ENCODE results near the gene PAX1. TPM values are rescaled to one million over a fixed set of nuclear protein-coding genes. Genes with fewer than 3 reads are reported as not detected.
A peak's percentile ranks its signal among the peaks of the same experiment; 100 is the strongest.

PAX1 gene
- total and polyA plus RNA-seq, 12 donors: not detected

GRCh38 chr20:21741266-21741665 lies 35.8 kb downstream of the PAX1 start:
- Histone ChIP-seq H3K27me3 (no peaks in the 10 kb centered on the region), H3K4me3 (no peak overlapping the region), H3K36me3 (no peaks in the 10 kb centered on the region), H3K9me3 (peaks cover 0 to 21% (median 0%) of the 10 kb centered on the region in 11 donors), H3K27ac (no peak overlapping the region), H3K4me1 (no peaks in the 10 kb centered on the region)
- intact Hi-C loops (cut with DNase I): no loop called here
- ATAC-seq (no peak), DNase-seq (no peak)
- TF ChIP-seq, protein P1, sequence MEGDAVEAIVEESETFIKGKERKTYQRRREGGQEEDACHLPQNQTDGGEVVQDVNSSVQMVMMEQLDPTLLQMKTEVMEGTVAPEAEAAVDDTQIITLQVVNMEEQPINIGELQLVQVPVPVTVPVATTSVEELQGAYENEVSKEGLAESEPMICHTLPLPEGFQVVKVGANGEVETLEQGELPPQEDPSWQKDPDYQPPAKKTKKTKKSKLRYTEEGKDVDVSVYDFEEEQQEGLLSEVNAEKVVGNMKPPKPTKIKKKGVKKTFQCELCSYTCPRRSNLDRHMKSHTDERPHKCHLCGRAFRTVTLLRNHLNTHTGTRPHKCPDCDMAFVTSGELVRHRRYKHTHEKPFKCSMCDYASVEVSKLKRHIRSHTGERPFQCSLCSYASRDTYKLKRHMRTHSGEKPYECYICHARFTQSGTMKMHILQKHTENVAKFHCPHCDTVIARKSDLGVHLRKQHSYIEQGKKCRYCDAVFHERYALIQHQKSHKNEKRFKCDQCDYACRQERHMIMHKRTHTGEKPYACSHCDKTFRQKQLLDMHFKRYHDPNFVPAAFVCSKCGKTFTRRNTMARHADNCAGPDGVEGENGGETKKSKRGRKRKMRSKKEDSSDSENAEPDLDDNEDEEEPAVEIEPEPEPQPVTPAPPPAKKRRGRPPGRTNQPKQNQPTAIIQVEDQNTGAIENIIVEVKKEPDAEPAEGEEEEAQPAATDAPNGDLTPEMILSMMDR (IDR thresholded peaks at IDR 0.05): no peak

GRCh38 chr20:21762646-21763045 lies 57.2 kb downstream of the PAX1 start:
- H3K36me3 ChIP-seq: no peaks in the 10 kb centered on the region
- ATAC-seq (no peak), DNase-seq (no peak)
- H3K4me1 ChIP-seq: no peaks in the 10 kb centered on the region
- H3K27ac ChIP-seq: no peak overlapping the region
- peaks cover 0 to 11% (median 0%) of the 10 kb centered on the region in 11 donors for H3K9me3 ChIP-seq
- H3K27me3 ChIP-seq: peaks cover 0 to 13% (median 7%) of the 10 kb centered on the region in 7 donors
- intact Hi-C loops (cut with DNase I): no loop called here
- no peak overlapping the region for H3K4me3 ChIP-seq
- 88 to 93% methylated on average over 2 of the region's 2 CpGs for WGBS, 2 donors
- TF ChIP-seq, protein P1 (IDR thresholded peaks at IDR 0.05): no peak

- Histone ChIP-seq H3K27me3 (peaks cover 0 to 26% (median 12%) of the 10 kb centered on the region in 7 donors), H3K36me3 (no peaks in the 10 kb centered on the region), H3K4me3 (no peak overlapping the region), H3K4me1 (no peaks in the 10 kb centered on the region), H3K9me3 (no peaks in the 10 kb centered on the region), H3K27ac (no peak overlapping the region)
- ATAC-seq (no peak), DNase-seq (no peak)
- 69 to 71% methylated on average over 10 of the region's 10 CpGs for WGBS, 2 donors
- TF ChIP-seq, protein P1 (IDR thresholded peaks at IDR 0.05): no peak
- intact Hi-C loops (cut with DNase I): no loop called here
Measured at GRCh38 chr20:21767200-21767738, 61.8 kb downstream of the PAX1 start.

GRCh38 chr20:21767739-21768223 lies 62.3 kb downstream of the PAX1 start:
- TF ChIP-seq, protein P1 (IDR thresholded peaks at IDR 0.05): peak in 4 of 9 donors; percentile 11 to 33 (median 23)
- ATAC-seq: no peak
- WGBS, 2 donors: 1 to 2% methylated on average over 22 of the region's 22 CpGs

More at GRCh38 chr20:21767739-21768223, 62.3 kb downstream of the PAX1 start:
- intact Hi-C loops (cut with DNase I): no loop called here
- no peak overlapping the region for H3K4me3 ChIP-seq
- no peak overlapping the region for H3K27ac ChIP-seq
- H3K4me1 ChIP-seq: no peaks in the 10 kb centered on the region
- no peaks in the 10 kb centered on the region for H3K9me3 ChIP-seq
- DNase-seq: no peak
- H3K36me3 ChIP-seq: no peaks in the 10 kb centered on the region
- peaks cover 0 to 26% (median 12%) of the 10 kb centered on the region in 7 donors for H3K27me3 ChIP-seq

Other genes with a start within 250 kb of the PAX1 start
- not detected for gene NKX2-2, start 191.6 kb upstream of the PAX1 start, total RNA-seq
- not detected for gene NKX2-2, start 191.6 kb upstream of the PAX1 start, polyA plus RNA-seq